K562 (cell line): ENCODE data around the gene KIAA0040. TPM values are rescaled to one million over a fixed set of nuclear protein-coding genes. Genes with fewer than 3 reads are reported as not detected.

ENCODE experiments used
- ATAC-seq: fragments of 200-7000 bp; cut with Tn5 transposase; 3 replicates; pipeline ENCODE4 v1.9.1; 2020; ENCODE audit warnings: moderate library complexity
- BruUV-seq: library from RNA; stranded (reverse); fragments of 400-500 nt; replicated peaks from 2 replicates; lab custom pipeline; 2021; lab: Mats Ljungman, UMichigan
- CTCF ChIA-PET: fragments of 300-600 bp; formaldehyde crosslinking; extraction: SDS; loops from one replicate; lab custom pipeline; 2021; ENCODE audit warnings: low intra/inter-chr PET ratio; lab: Yijun Ruan, JAX
- POLR2A ChIA-PET: fragments of 300-600, 350-650 bp; sonication (Branson Sonifier 250); formaldehyde crosslinking; extraction: SDS; loops from one replicate; lab custom pipeline; 2021; ENCODE audit warnings: antibody characterized with exemption, inconsistent platforms; lab: Yijun Ruan, JAX
- DNase-seq, 4 experiments: peaks; one replicate each; pipeline versions ENCODE4 v3.0.0 to v3.0.0-alpha.2; 2011 to 2018; ENCODE audit warnings: low spot score in 3 of 4, mixed read lengths in 3 of 4; ENCODE audit errors: extremely low read depth in 1 of 4
- FAIRE-seq: peaks from 2 replicates; lab custom pipeline; 2011; peaks lifted over from hg19 to GRCh38; lab: Jason Lieb, UNC
- H2AFZ ChIP-seq: 2 replicates; pipeline ENCODE4 v1.6.0; 2011; ENCODE audit warnings: low read depth, low read length, control low read depth, inconsistent platforms
- H3K27ac ChIP-seq: fragments of 200-600 bp; 3 replicates; pipeline ENCODE4 v1.8.0; 2011; ENCODE audit warnings: low read depth, mild to moderate bottlenecking, control low read depth, inconsistent platforms, low read length, moderate library complexity, mixed read lengths; ENCODE audit errors: extremely low read depth
- H3K27me3 ChIP-seq, 2 experiments: fragments of 300-600 bp in 1 of 2; 2 replicates in 1 of 2; 3 replicates in 1 of 2; pipeline versions ENCODE4 v1.6.0 to v1.8.0; 2011; ENCODE audit warnings: inconsistent platforms in 2 of 2, low read length in 2 of 2, mild to moderate bottlenecking in 1 of 2, mixed read lengths in 1 of 2, moderate library complexity in 1 of 2; ENCODE audit not compliant: control insufficient read depth in 2 of 2, insufficient read depth in 2 of 2
- H3K36me3 ChIP-seq: fragments of 300-600 bp; 3 replicates; pipeline ENCODE4 v1.8.0; 2011; ENCODE audit warnings: mild to moderate bottlenecking, low read length, inconsistent platforms; ENCODE audit not compliant: control insufficient read depth, insufficient read depth
- H3K4me1 ChIP-seq, 2 experiments: fragments of 200-600 bp in 1 of 2; replicated peaks in 1 of 2; 2 replicates in 1 of 2; 3 replicates in 1 of 2; pipeline versions ENCODE4 v1.5.1 to v1.8.0; 2011; ENCODE audit warnings: inconsistent platforms in 2 of 2, low read length in 2 of 2, mild to moderate bottlenecking in 1 of 2, mixed read lengths in 1 of 2, moderate library complexity in 1 of 2; ENCODE audit not compliant: control insufficient read depth in 2 of 2, insufficient read depth in 2 of 2
- H3K4me2 ChIP-seq: 2 replicates; pipeline ENCODE4 v1.6.1; 2011; ENCODE audit warnings: low read length, control low read depth, inconsistent platforms, mixed read lengths; ENCODE audit not compliant: insufficient read depth
- H3K4me3 ChIP-seq: fragments of 200-600 bp; sonication (generic), shearing (Covaris generic); 2 replicates; pipeline ENCODE4 v1.5.1; 2016; ENCODE audit warnings: control low read depth, inconsistent platforms
- H3K79me2 ChIP-seq: fragments of 200-600 bp; 3 replicates; pipeline ENCODE4 v1.8.0; 2011; ENCODE audit warnings: low read length, inconsistent platforms; ENCODE audit not compliant: control insufficient read depth, insufficient read depth
- H3K9ac ChIP-seq, 2 experiments: 2 replicates each; pipeline versions ENCODE4 v1.6.0 to v1.6.1; 2011; ENCODE audit warnings: low read depth in 2 of 2, low read length in 2 of 2, control low read depth in 1 of 2, inconsistent platforms in 1 of 2, mild to moderate bottlenecking in 1 of 2, mixed read lengths in 1 of 2; ENCODE audit not compliant: insufficient read depth in 1 of 2
- H3K9me1 ChIP-seq: one replicate; pipeline ENCODE4 v1.6.0; 2011; ENCODE audit warnings: inconsistent platforms, mild to moderate bottlenecking, low read length, moderate library complexity; ENCODE audit not compliant: control insufficient read depth, insufficient read depth
- H3K9me3 ChIP-seq: replicated peaks from 2 replicates; pipeline ENCODE4 v1.5.1; 2011; ENCODE audit warnings: low read depth, low read length, inconsistent platforms; ENCODE audit not compliant: control insufficient read depth, insufficient read depth
- H4K20me1 ChIP-seq: replicated peaks from 2 replicates; pipeline ENCODE4 v1.6.1; 2011; ENCODE audit warnings: low read length, inconsistent platforms, mixed read lengths; ENCODE audit not compliant: control insufficient read depth, insufficient read depth
- C11orf30 ChIP-seq: fragments of 450-650 bp; IDR thresholded peaks from 2 replicates; pipeline ENCODE4 v1.6.1; 2016; ENCODE audit warnings: low read depth, mild to moderate bottlenecking
- CREBBP ChIP-seq: IDR thresholded peaks from one replicate; pipeline ENCODE4 v1.6.1; 2012; ENCODE audit warnings: low read depth, mild to moderate bottlenecking, control low read depth, inconsistent platforms, low read length
- HDAC2 ChIP-seq: fragments of 450-650 bp; IDR thresholded peaks from 2 replicates; pipeline ENCODE4 v1.6.1; 2016; ENCODE audit warnings: mild to moderate bottlenecking
- ILK ChIP-seq: fragments of 450-650 bp; IDR thresholded peaks from 2 replicates; pipeline ENCODE4 v1.6.1; 2016; ENCODE audit warnings: missing genetic modification characterization, low read depth, mild to moderate bottlenecking, missing compliant biosample characterization, moderate library complexity, borderline replicate concordance
- MAFG ChIP-seq: fragments of 450-650 bp; conservative IDR thresholded peaks from 2 replicates; pipeline ENCODE4 v1.6.1; 2016; ENCODE audit warnings: missing genetic modification characterization, missing compliant biosample characterization
- NFE2 ChIP-seq: IDR thresholded peaks from 2 replicates; pipeline ENCODE4 v1.6.1; 2014; ENCODE audit warnings: antibody characterized with exemption, low read depth
- NR1H2 ChIP-seq: sonication (generic); formaldehyde crosslinking; IDR thresholded peaks from 2 replicates; pipeline ENCODE4 v1.4.0; 2020; ENCODE audit warnings: mild to moderate bottlenecking, missing genetic modification reagents
- NUFIP1 ChIP-seq: fragments of 450-650 bp; IDR thresholded peaks from 2 replicates; pipeline ENCODE4 v1.6.1; 2018; ENCODE audit not compliant: partially characterized antibody
- ZNF785 ChIP-seq: fragments of 250-450 bp; sonication (Bioruptor Pico); IDR thresholded peaks from 2 replicates; pipeline ENCODE4 v1.4.0; 2020; ENCODE audit warnings: mild to moderate bottlenecking
- WGBS: fragments of 100-300 bp; shearing (Covaris generic); methylation state at CpG from one replicate; pipeline ENCODE4 v1.1.6; 2016; ENCODE audit warnings: low coverage, mixed read lengths; ENCODE audit not compliant: insufficient coverage; ENCODE audit errors: missing lambda C conversion rate; 5-methylcytosine and 5-hydroxymethylcytosine counted together
- in situ Hi-C: fragments of 300-500 bp; cut with MboI; formaldehyde crosslinking; loops from 4 replicates; pipeline ENCODE4 v1.15.0; 2018; ENCODE audit warnings: inconsistent platforms, mixed read lengths
- intact Hi-C: fragments of 100-400 bp; cut with micrococcal nuclease; formaldehyde crosslinking; loops from 2 replicates; pipeline ENCODE4 v1.14.2; 2022
- polyA plus RNA-seq, 8 experiments: library from polyadenylated mRNA; depleted of rRNA in 4 of 8; stranded (reverse) in 5 of 8; unstranded in 3 of 8; fragments of >200 nt; fragmentation: Nextera tagmentation in 2 of 8; fragmentation: Illumina TruSeq in 1 of 8; extraction: Ambion mirVana in 2 of 8; extraction: Trizol in 1 of 8; gene quantifications; 2 replicates each; pipeline versions ENCODE4 v1.2.1 to v1.2.3, GENCODE V29; 2011 to 2014; ENCODE audit warnings: inconsistent platforms in 1 of 8, missing spikeins in 1 of 8
- total RNA-seq, 7 experiments: library from RNA; depleted of rRNA in 6 of 7; stranded (reverse); fragments of >200 nt in 6 of 7; fragmentation: Illumina TruSeq in 2 of 7; extraction: Trizol in 2 of 7; gene quantifications; 2 replicates each; pipeline versions ENCODE4 v1.2.1 to v1.2.3, GENCODE V29; 2011 to 2021; ENCODE audit warnings: low replicate concordance in 1 of 7
- TF ChIP-seq, protein P1 (sequence below): fragments of 200-800 bp; sonication (Bioruptor generic); IDR thresholded peaks from 2 replicates; pipeline ENCODE4 v1.6.1; 2017; ENCODE audit warnings: missing genetic modification characterization, missing compliant biosample characterization
- TF ChIP-seq, protein P2 (sequence below): sonication (generic); formaldehyde crosslinking; IDR thresholded peaks from 2 replicates; pipeline ENCODE4 v1.8.0; 2022; ENCODE audit warnings: mild to moderate bottlenecking, missing genetic modification reagents
- TF ChIP-seq, protein P3 (sequence below): fragments of 450-650 bp; conservative IDR thresholded peaks from 2 replicates; pipeline ENCODE4 v1.6.1; 2016; ENCODE audit warnings: missing genetic modification characterization, low read depth, mild to moderate bottlenecking, missing compliant biosample characterization, moderate library complexity

The KIAA0040 gene
- total and polyA plus RNA-seq, 9 of the 15 experiments (the other 6 are each of a cell fraction or from before 2014, with no cell fraction given) = 3.4 to 13.6 (median 7.1) TPM

GRCh38 chr1:175237389-175237788 is 44.8 kb upstream of the KIAA0040 start (continued):
- TF ChIP-seq, protein P1, sequence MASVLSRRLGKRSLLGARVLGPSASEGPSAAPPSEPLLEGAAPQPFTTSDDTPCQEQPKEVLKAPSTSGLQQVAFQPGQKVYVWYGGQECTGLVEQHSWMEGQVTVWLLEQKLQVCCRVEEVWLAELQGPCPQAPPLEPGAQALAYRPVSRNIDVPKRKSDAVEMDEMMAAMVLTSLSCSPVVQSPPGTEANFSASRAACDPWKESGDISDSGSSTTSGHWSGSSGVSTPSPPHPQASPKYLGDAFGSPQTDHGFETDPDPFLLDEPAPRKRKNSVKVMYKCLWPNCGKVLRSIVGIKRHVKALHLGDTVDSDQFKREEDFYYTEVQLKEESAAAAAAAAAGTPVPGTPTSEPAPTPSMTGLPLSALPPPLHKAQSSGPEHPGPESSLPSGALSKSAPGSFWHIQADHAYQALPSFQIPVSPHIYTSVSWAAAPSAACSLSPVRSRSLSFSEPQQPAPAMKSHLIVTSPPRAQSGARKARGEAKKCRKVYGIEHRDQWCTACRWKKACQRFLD (CRISPR knock-in tag) = no peak

DNA sequence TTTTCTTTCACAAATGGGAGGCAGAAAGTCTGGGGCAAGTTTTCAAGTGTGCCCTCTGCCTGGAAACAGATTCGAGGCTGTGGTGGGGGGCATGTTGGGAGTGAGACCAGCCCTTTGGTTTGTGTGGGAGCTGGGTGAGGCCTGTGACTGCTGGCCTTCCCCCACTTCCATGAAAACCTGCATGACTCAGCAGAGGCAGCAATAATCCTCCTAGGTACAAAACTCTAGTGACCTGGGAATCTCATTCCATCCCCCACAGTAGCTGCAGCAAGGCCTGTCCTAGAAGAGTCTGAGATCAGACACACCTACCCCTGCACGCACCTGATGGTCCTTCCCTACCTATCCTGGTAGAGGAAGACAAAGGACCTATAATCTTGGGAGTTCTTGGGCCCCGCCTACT is 42.1 kb upstream of the KIAA0040 start:
- 3% methylated on average over 3 of the region's 3 CpGs for WGBS
- no peaks in the 10 kb centered on the region for H3K9me1 ChIP-seq
- no peaks in the 10 kb centered on the region for H3K9me3 ChIP-seq
- ATAC-seq (no peak), DNase-seq (no peak), FAIRE-seq (no peak)
- BruUV-seq = no TSS peak
- intact Hi-C loops = no loop called here
- no peak overlapping the region for H3K4me2 ChIP-seq
- 0 out of 5 replicates have a peak, but pooled peaks cover 2 to 4% of the 10 kb centered on the region in 2 experiments for H3K27me3 ChIP-seq
- H3K9ac ChIP-seq = no peak overlapping the region
- in situ Hi-C loops = no loop called here
- H2AFZ ChIP-seq = no peak overlapping the region
- H3K4me1 ChIP-seq = peaks cover 0 to 7% of the 10 kb centered on the region in 2 experiments; a peak in 3 of 5 replicates
- no peaks in the 10 kb centered on the region for H3K79me2 ChIP-seq
- CTCF ChIA-PET = no interaction called here
- no peaks in the 10 kb centered on the region for H4K20me1 ChIP-seq
- H3K36me3 ChIP-seq = no peaks in the 10 kb centered on the region
- H3K27ac ChIP-seq = no peak overlapping the region
- POLR2A ChIA-PET = interaction anchor here (0.7 kb wide), 1 partner anchor 11 kb away, joined by 4 read pairs; no protein-coding TSS in a partner anchor
- H3K4me3 ChIP-seq = no peak overlapping the region
- TF ChIP-seq ILK (no peak), MAFG (tag) (peak; percentile 56), CREBBP (no peak), NR1H2 (CRISPR knock-in tag) (no peak), C11orf30 (peak; percentile 31; the same call in 1 of the 2 replicates), NUFIP1 (no peak), HDAC2 (no peak), ZNF785 (CRISPR knock-in tag) (no peak), NFE2 (peak; percentile 62)
- TF ChIP-seq, protein P2, sequence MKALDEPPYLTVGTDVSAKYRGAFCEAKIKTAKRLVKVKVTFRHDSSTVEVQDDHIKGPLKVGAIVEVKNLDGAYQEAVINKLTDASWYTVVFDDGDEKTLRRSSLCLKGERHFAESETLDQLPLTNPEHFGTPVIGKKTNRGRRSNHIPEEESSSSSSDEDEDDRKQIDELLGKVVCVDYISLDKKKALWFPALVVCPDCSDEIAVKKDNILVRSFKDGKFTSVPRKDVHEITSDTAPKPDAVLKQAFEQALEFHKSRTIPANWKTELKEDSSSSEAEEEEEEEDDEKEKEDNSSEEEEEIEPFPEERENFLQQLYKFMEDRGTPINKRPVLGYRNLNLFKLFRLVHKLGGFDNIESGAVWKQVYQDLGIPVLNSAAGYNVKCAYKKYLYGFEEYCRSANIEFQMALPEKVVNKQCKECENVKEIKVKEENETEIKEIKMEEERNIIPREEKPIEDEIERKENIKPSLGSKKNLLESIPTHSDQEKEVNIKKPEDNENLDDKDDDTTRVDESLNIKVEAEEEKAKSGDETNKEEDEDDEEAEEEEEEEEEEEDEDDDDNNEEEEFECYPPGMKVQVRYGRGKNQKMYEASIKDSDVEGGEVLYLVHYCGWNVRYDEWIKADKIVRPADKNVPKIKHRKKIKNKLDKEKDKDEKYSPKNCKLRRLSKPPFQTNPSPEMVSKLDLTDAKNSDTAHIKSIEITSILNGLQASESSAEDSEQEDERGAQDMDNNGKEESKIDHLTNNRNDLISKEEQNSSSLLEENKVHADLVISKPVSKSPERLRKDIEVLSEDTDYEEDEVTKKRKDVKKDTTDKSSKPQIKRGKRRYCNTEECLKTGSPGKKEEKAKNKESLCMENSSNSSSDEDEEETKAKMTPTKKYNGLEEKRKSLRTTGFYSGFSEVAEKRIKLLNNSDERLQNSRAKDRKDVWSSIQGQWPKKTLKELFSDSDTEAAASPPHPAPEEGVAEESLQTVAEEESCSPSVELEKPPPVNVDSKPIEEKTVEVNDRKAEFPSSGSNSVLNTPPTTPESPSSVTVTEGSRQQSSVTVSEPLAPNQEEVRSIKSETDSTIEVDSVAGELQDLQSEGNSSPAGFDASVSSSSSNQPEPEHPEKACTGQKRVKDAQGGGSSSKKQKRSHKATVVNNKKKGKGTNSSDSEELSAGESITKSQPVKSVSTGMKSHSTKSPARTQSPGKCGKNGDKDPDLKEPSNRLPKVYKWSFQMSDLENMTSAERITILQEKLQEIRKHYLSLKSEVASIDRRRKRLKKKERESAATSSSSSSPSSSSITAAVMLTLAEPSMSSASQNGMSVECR (CRISPR knock-in tag) = no peak
- TF ChIP-seq, protein P3, sequence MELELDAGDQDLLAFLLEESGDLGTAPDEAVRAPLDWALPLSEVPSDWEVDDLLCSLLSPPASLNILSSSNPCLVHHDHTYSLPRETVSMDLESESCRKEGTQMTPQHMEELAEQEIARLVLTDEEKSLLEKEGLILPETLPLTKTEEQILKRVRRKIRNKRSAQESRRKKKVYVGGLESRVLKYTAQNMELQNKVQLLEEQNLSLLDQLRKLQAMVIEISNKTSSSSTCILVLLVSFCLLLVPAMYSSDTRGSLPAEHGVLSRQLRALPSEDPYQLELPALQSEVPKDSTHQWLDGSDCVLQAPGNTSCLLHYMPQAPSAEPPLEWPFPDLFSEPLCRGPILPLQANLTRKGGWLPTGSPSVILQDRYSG (tag) = no peak
- TF ChIP-seq, protein P1 (CRISPR knock-in tag) = no peak
